ENCODE measurements around the gene ASRGL1.

- TF ChIP-seq CTCF (conservative IDR thresholded peaks at IDR 0.05; ENCODE audit: low read depth, low read length): no peak
- no peak for TF ChIP-seq EZH2 (IDR thresholded peaks at IDR 0.05; ENCODE audit: borderline replicate concordance, low read depth, low read length, poor library complexity, severe bottlenecking)
Observed at GRCh38 chr11:62390722-62391121, 53.5 kb downstream of the ASRGL1 start.
